Nephron (organoid): ENCODE data around the gene DPM1.

ENCODE experiments used
- H3K27ac Mint-ChIP-seq, 3 experiments: 2 replicates each; pipeline ENCODE4 v1.8.0; 2020; ENCODE audit warnings: mixed read lengths in 3 of 3, mild to moderate bottlenecking in 2 of 3, moderate library complexity in 1 of 3
- H3K27me3 Mint-ChIP-seq: 2 replicates; pipeline ENCODE4 v1.8.0; 2021; ENCODE audit warnings: low read depth, mild to moderate bottlenecking, moderate library complexity, mixed read lengths
- H3K36me3 Mint-ChIP-seq: 2 replicates; pipeline ENCODE4 v1.8.0; 2020; ENCODE audit warnings: low read depth, mixed read lengths
- H3K4me1 Mint-ChIP-seq: 2 replicates; pipeline ENCODE4 v1.8.0; 2020; ENCODE audit warnings: mixed read lengths
- H3K4me3 Mint-ChIP-seq, 3 experiments: 2 replicates each; pipeline ENCODE4 v1.8.0; 2020; ENCODE audit warnings: mild to moderate bottlenecking in 3 of 3, mixed read lengths in 3 of 3, moderate library complexity in 2 of 3
- H3K9me3 Mint-ChIP-seq: 2 replicates; pipeline ENCODE4 v1.8.0; 2020; ENCODE audit warnings: mixed read lengths
- CTCF ChIP-seq, 3 experiments: fragments of 200-600 bp; sonication (generic); IDR thresholded peaks; one replicate each; pipeline ENCODE4 v1.5.0; 2021; ENCODE audit warnings: antibody characterized with exemption in 3 of 3; ENCODE audit not compliant: unreplicated experiment in 3 of 3

Gene DPM1

GRCh38 chr20:50943069-50943468 is 15.3 kb downstream of the DPM1 start:
- Mint-ChIP-seq H3K9me3 (no peaks in the 10 kb centered on the region), H3K4me1 (no peaks in the 10 kb centered on the region), H3K4me3 (no peak overlapping the region), H3K27me3 (no peaks in the 10 kb centered on the region), H3K36me3 (peaks cover 48% of the 10 kb centered on the region), H3K27ac (no peak overlapping the region)
- no peak for TF ChIP-seq CTCF (IDR thresholded peaks at IDR 0.05; ENCODE audit: unreplicated experiment in 3 of 3)

- no peaks in the 10 kb centered on the region for H3K27me3 Mint-ChIP-seq
- peak overlapping the region in 1 of 3 experiments; percentile 100 for H3K27ac Mint-ChIP-seq
- H3K4me1 Mint-ChIP-seq, result peaks cover 10% of the 10 kb centered on the region
- H3K9me3 Mint-ChIP-seq, result no peaks in the 10 kb centered on the region
- TF ChIP-seq CTCF (IDR thresholded peaks at IDR 0.05; ENCODE audit: unreplicated experiment in 3 of 3), result no peak
- no peak overlapping the region for H3K4me3 Mint-ChIP-seq
- H3K36me3 Mint-ChIP-seq, result peaks cover 51% of the 10 kb centered on the region
Observed at GRCh38 chr20:50933589-50933988, 24.7 kb downstream of the DPM1 start.

DNA sequence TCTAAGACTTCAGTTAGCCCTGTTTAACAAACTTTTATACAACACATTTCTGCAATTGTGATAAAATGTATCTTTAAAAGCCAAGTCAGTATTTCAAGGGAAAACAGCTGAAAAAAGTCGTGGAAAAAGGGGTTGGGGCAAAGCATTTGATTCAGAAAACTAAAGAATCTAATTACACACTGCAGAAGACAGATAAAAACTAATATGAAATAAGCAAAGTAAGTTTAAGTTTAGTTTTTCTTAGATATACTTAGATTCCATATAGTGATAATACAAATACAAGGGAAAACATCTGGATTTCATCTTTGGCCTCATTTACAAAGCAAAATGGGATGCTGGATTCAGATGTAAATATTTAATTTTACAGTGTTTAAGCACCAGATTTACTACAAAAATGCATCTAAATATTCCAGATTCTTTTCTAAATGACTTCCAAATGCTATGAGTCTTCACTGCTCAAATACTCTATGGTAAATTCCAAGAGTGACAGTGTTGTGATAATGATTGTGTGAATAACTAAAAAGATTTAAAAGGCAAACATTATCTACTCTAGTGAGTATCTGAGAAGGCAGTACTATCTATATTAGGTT is 25.5 kb downstream of the DPM1 start:
- no peak for TF ChIP-seq CTCF (IDR thresholded peaks at IDR 0.05; ENCODE audit: unreplicated experiment in 3 of 3)
- H3K36me3 Mint-ChIP-seq, result peaks cover 55% of the 10 kb centered on the region
- H3K27me3 Mint-ChIP-seq, result no peaks in the 10 kb centered on the region
- H3K4me1 Mint-ChIP-seq, result peaks cover 18% of the 10 kb centered on the region
- H3K9me3 Mint-ChIP-seq, result no peaks in the 10 kb centered on the region
- H3K4me3 Mint-ChIP-seq, result peak overlapping the region in 2 of 3 experiments; percentile 54 to 81
- H3K27ac Mint-ChIP-seq, result peak overlapping the region; percentile 100

- H3K9me3 Mint-ChIP-seq, result no peaks in the 10 kb centered on the region
- no peak for TF ChIP-seq CTCF (IDR thresholded peaks at IDR 0.05; ENCODE audit: unreplicated experiment in 3 of 3)
- peaks cover 62% of the 10 kb centered on the region for H3K36me3 Mint-ChIP-seq
Observed at GRCh38 chr20:50932016-50932485, 26.3 kb downstream of the DPM1 start.

DNA sequence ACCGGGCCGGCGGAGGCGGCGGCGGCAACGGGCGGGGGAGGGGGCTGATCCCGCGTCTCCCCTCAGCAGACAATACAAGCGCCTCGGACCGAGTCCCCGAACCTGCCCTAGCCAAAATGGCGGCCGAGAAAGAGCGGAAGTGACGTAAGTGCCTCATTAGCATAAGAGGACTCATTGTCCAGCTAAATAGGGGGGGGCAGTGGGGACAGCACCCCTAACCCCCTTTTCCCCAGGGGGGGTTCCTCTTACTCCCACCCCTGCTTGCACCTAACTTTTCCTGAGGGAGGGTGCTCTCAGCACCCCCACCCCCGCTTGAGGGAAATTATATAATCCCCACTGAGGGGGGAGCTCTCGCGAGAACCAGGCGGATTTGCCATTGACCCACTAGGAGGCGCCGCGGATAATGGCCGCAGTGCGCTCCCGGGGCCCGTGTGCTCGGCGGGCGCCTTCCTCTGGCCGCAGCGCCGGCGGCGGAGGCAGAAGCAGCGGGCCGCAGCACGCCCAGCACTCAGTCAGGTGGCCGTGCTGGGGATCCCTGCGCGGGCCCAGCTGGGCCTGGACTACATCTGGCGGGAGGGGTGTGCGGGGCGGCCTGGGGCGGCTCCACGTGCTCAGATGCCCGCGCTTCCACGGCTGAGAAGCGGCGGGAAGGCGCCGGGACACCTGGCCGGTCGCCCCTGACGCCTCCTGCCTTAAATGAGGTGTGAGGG is 26.9 kb downstream of the DPM1 start, which contains the start of gene ADNP:
ADNP (minus strand) TSS at position 132 of the 710 bp plus-strand sequence. CDS start 27,441 bp downstream, outside the sequence.
- H3K9me3 Mint-ChIP-seq, result no peaks in the 10 kb centered on the region
- TF ChIP-seq CTCF (IDR thresholded peaks at IDR 0.05; ENCODE audit: unreplicated experiment in 3 of 3), result peak; percentile 67 to 85 (median 69)
- no peaks in the 10 kb centered on the region for H3K27me3 Mint-ChIP-seq
- peaks cover 61% of the 10 kb centered on the region for H3K36me3 Mint-ChIP-seq
- peaks cover 31% of the 10 kb centered on the region for H3K4me1 Mint-ChIP-seq
- H3K4me3 Mint-ChIP-seq, result peak within 1 kb of the TSS; percentile 91 to 95 (median 94)
- peak within 1 kb of the TSS; percentile 100 for H3K27ac Mint-ChIP-seq

More at GRCh38 chr20:50932016-50932485, 26.3 kb downstream of the DPM1 start:
- peaks cover 25% of the 10 kb centered on the region for H3K4me1 Mint-ChIP-seq
- H3K27ac Mint-ChIP-seq, result peak overlapping the region; percentile 100
- H3K27me3 Mint-ChIP-seq, result no peaks in the 10 kb centered on the region
- H3K4me3 Mint-ChIP-seq, result peak overlapping the region; percentile 70 to 88 (median 81)
